Tibial nerve (tissue), 4 donors: Measurements from ENCODE around the gene CACNG1. TPM values are rescaled to one million over a fixed set of nuclear protein-coding genes. Genes with fewer than 3 reads are reported as not detected.

ENCODE experiments used
- DNase-seq, 2 donors: peaks; one replicate each; pipeline ENCODE4 v3.0.0-alpha.2; 2019; ENCODE audit warnings: low spot score in 2 of 2
- H3K27ac ChIP-seq, 4 donors: fragments of 200-600 bp; sonication (generic) in 3 of 4; one replicate each; pipeline ENCODE4 v1.5.1; 2017 to 2019; ENCODE audit warnings: mild to moderate bottlenecking in 1 of 4
- H3K27me3 ChIP-seq, 2 donors: fragments of 200-600 bp; sonication (generic) in 1 of 2; one replicate each; pipeline versions ENCODE4 v1.5.1 to v1.6.0; 2017 to 2019
- H3K36me3 ChIP-seq, 3 donors: fragments of 200-600 bp; sonication (generic); one replicate each; pipeline ENCODE4 v1.5.1; 2018 to 2019
- H3K4me1 ChIP-seq, 4 donors: fragments of 200-600 bp; sonication (generic) in 3 of 4; one replicate each; pipeline ENCODE4 v1.5.1; 2017 to 2019
- H3K4me3 ChIP-seq, 4 donors: fragments of 200-600 bp; sonication (generic) in 3 of 4; one replicate each; pipeline ENCODE4 v1.5.1; 2017 to 2019; ENCODE audit warnings: mild to moderate bottlenecking in 1 of 4, moderate library complexity in 1 of 4
- H3K9me3 ChIP-seq, 4 donors: fragments of 200-600 bp; sonication (generic) in 3 of 4; one replicate each; pipeline ENCODE4 v1.5.1; 2017 to 2019
- CTCF ChIP-seq, 5 experiments: fragments of 200-600 bp in 3 of 5; fragments of 450-650 bp in 2 of 5; sonication (generic) in 3 of 5; IDR thresholded peaks; one replicate each; pipeline ENCODE4 v1.5.1; 2016 to 2019; ENCODE audit warnings: antibody characterized with exemption in 5 of 5, mild to moderate bottlenecking in 3 of 5, moderate library complexity in 2 of 5
- EP300 ChIP-seq, 2 donors: sonication (generic); formaldehyde crosslinking; IDR thresholded peaks; one replicate each; pipeline ENCODE4 v1.6.1; 2017; ENCODE audit warnings: antibody characterized with exemption in 2 of 2, mild to moderate bottlenecking in 1 of 2
- POLR2A ChIP-seq, 2 donors: fragments of 450-650 bp; IDR thresholded peaks; one replicate each; pipeline ENCODE4 v1.6.1; 2017; ENCODE audit warnings: antibody characterized with exemption in 2 of 2, mild to moderate bottlenecking in 2 of 2, moderate library complexity in 2 of 2
- WGBS, 2 donors: methylation state at CpG; one replicate each; pipeline ENCODE4 v1.1.5; 2018; 5-methylcytosine and 5-hydroxymethylcytosine counted together
- total RNA-seq, 4 donors: library from RNA; depleted of rRNA; stranded (reverse); fragments of >200 nt; gene quantifications; one replicate each; pipeline ENCODE4 v1.1.0, GENCODE V29; 2016

CACNG1 gene
- total RNA-seq, 4 donors from 2014 or later = not detected

- Histone ChIP-seq H3K4me3 (no peak overlapping the region), H3K4me1 (no peaks in the 10 kb centered on the region), H3K36me3 (no peaks in the 10 kb centered on the region), H3K27me3 (no peaks in the 10 kb centered on the region), H3K27ac (no peak overlapping the region), H3K9me3 (peaks cover 0 to 30% (median 0%) of the 10 kb centered on the region in 4 donors)
- WGBS, 2 donors = 72 to 80% methylated on average over 10 to 11 of the region's 11 CpGs
- TF ChIP-seq POLR2A (IDR thresholded peaks at IDR 0.05) (no peak), EP300 (IDR thresholded peaks at IDR 0.05) (no peak), CTCF (IDR thresholded peaks at IDR 0.05) (no peak)
- no peak for DNase-seq
These were observed 40.2 kb upstream of the CACNG1 start for GRCh38 chr17:67004181-67004580.

DNA sequence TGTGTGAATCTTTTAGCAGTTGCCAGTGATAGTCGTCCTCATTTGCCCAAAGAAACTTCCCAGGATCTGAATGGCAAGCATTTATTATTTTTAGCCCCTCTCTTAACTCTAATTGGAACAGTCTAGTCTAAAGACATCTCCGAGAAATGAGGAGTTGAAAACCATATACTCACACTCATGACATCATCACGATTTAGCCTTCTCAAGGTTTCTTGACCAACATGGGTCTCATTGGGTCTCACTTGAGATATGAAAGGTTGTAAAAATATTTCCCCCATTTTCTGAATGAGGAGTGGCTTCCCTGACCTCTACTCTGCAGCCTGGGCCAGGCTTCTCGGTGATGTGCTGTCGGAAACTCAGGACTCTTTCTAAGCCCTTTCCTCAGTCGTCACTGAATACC lies 37.1 kb upstream of the CACNG1 start:
- H3K36me3 ChIP-seq = no peaks in the 10 kb centered on the region
- no peak for TF ChIP-seq EP300 (IDR thresholded peaks at IDR 0.05)
- no peak for TF ChIP-seq POLR2A (IDR thresholded peaks at IDR 0.05)
- no peak for TF ChIP-seq CTCF (IDR thresholded peaks at IDR 0.05)
- no peak overlapping the region for H3K27ac ChIP-seq
- no peak overlapping the region for H3K4me3 ChIP-seq
- peaks cover 0 to 23% (median 0%) of the 10 kb centered on the region in 4 donors for H3K9me3 ChIP-seq
- H3K27me3 ChIP-seq = no peaks in the 10 kb centered on the region
- DNase-seq = no peak
- 83 to 87% methylated on average over 6 of the region's 6 CpGs for WGBS, 2 donors
- H3K4me1 ChIP-seq = no peaks in the 10 kb centered on the region

- H3K27ac ChIP-seq = no peak overlapping the region
- no peak for DNase-seq
- H3K36me3 ChIP-seq = no peaks in the 10 kb centered on the region
- H3K9me3 ChIP-seq = peaks cover 0 to 23% (median 0%) of the 10 kb centered on the region in 4 donors
- no peak for TF ChIP-seq CTCF (IDR thresholded peaks at IDR 0.05)
- TF ChIP-seq EP300 (IDR thresholded peaks at IDR 0.05) = no peak
- TF ChIP-seq POLR2A (IDR thresholded peaks at IDR 0.05) = no peak
- WGBS, 2 donors = 86 to 91% methylated on average over 6 of the region's 6 CpGs
- H3K4me1 ChIP-seq = no peaks in the 10 kb centered on the region
- no peaks in the 10 kb centered on the region for H3K27me3 ChIP-seq
- H3K4me3 ChIP-seq = no peak overlapping the region
These were observed 36.3 kb upstream of the CACNG1 start for GRCh38 chr17:67008101-67008500.

DNA sequence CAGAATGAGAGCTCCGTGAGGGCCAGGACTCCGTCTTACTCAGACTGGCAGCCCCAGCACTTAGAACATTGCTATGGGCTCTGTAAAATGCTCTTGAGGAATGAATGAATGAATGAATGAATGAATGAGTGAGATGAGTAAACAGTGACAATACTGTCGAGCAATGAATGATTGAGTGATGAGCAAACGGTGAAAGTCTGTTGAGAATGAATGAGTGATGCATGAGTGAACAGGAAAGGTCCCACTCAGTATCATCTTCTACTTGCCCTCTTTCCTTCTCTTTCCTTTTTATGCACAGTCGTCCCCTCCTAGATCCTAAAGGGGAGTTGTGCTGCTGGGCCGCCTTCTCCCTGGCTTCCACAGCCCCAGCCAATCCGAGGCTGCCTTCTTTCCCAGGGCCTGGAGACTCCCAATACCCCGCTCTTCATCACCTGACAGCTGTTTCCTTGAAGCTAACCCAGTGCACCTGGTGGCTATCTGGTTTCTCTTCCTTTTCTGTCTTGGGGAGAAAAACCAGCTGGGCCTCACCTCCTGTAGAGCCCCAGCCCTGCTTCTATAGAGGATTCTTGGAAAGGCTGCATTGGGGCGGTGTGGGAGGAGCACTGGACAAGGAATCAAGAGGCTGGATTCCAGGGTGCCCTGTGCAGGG lies 32.7 kb upstream of the CACNG1 start:
- Histone ChIP-seq H3K27ac (no peak overlapping the region), H3K4me1 (no peaks in the 10 kb centered on the region), H3K9me3 (peaks cover 0 to 23% (median 0%) of the 10 kb centered on the region in 4 donors), H3K36me3 (no peaks in the 10 kb centered on the region), H3K27me3 (no peaks in the 10 kb centered on the region), H3K4me3 (no peak overlapping the region)
- 80 to 84% methylated on average over 9 of the region's 9 CpGs for WGBS, 2 donors
- TF ChIP-seq CTCF (IDR thresholded peaks at IDR 0.05) (no peak), POLR2A (IDR thresholded peaks at IDR 0.05) (no peak), EP300 (IDR thresholded peaks at IDR 0.05) (no peak)
- no peak for DNase-seq

- H3K4me1 ChIP-seq = no peaks in the 10 kb centered on the region
- H3K9me3 ChIP-seq = peaks cover 0 to 9% (median 0%) of the 10 kb centered on the region in 4 donors
- TF ChIP-seq CTCF (IDR thresholded peaks at IDR 0.05) (no peak), EP300 (IDR thresholded peaks at IDR 0.05) (no peak), POLR2A (IDR thresholded peaks at IDR 0.05) (no peak)
- 90% methylated on average over 8 of the region's 8 CpGs for WGBS, 2 donors
- no peak for DNase-seq
- no peaks in the 10 kb centered on the region for H3K27me3 ChIP-seq
- H3K27ac ChIP-seq = no peak overlapping the region
- no peak overlapping the region for H3K4me3 ChIP-seq
- H3K36me3 ChIP-seq = no peaks in the 10 kb centered on the region
These were observed 30.5 kb upstream of the CACNG1 start for GRCh38 chr17:67013891-67014290.
